Measurements from ENCODE around the gene SYTL1.

SYTL1 gene

GRCh38 chr1:27318596-27318995, 23.2 kb upstream of the SYTL1 start:
- no peak for DNase-seq

- peak; percentile 98 for DNase-seq
Observed at GRCh38 chr1:27321813-27322568, 19.8 kb upstream of the SYTL1 start, which contains the start of gene TMEM222. TMEM222 (plus strand) TSS chr1:27322163; CDS start chr1:27322198, 35 bp downstream.

GRCh38 chr1:27322569-27323240, 19.1 kb upstream of the SYTL1 start:
- DNase-seq, result no peak

GRCh38 chr1:27325286-27325685, 16.5 kb upstream of the SYTL1 start:
- no peak for DNase-seq

GRCh38 chr1:27327964-27328363, 13.9 kb upstream of the SYTL1 start:
- DNase-seq, result no peak

- no peak for DNase-seq
Observed at GRCh38 chr1:27330786-27331185, 11.0 kb upstream of the SYTL1 start.

GRCh38 chr1:27331426-27331825, 10.4 kb upstream of the SYTL1 start:
- DNase-seq, result no peak

- no peak for DNase-seq
Observed at GRCh38 chr1:27331922-27332321, 9.9 kb upstream of the SYTL1 start.

GRCh38 chr1:27332536-27333281, 9.1 kb upstream of the SYTL1 start:
- no peak for DNase-seq

- DNase-seq, result no peak
Observed at GRCh38 chr1:27333717-27334279, 8.0 kb upstream of the SYTL1 start.

- DNase-seq, result no peak
Observed at GRCh38 chr1:27335506-27336422, 6.1 kb upstream of the SYTL1 start.

GRCh38 chr1:27336756-27337155, 5.1 kb upstream of the SYTL1 start:
- DNase-seq, result no peak

GRCh38 chr1:27338751-27339150, 3.1 kb upstream of the SYTL1 start:
- no peak for DNase-seq

GRCh38 chr1:27339213-27339612, 2.6 kb upstream of the SYTL1 start:
- no peak for DNase-seq

- no peak for DNase-seq
Observed at GRCh38 chr1:27342391-27342777, 562 bp downstream of the SYTL1 start.

GRCh38 chr1:27342778-27343638, 1.2 kb downstream of the SYTL1 start:
- peak; percentile 58 for DNase-seq

GRCh38 chr1:27343639-27344025, 1.8 kb downstream of the SYTL1 start:
- DNase-seq, result no peak

GRCh38 chr1:27345272-27345671, 3.5 kb downstream of the SYTL1 start:
- no peak for DNase-seq

GRCh38 chr1:27346357-27346756, 4.5 kb downstream of the SYTL1 start:
- no peak for DNase-seq

GRCh38 chr1:27346991-27347624, 5.3 kb downstream of the SYTL1 start:
- no peak for DNase-seq
